Measurements from ENCODE around the gene KCNN1. TPM values are rescaled to one million over a fixed set of nuclear protein-coding genes. Genes with fewer than 3 reads are reported as not detected.

Gene KCNN1
- total and polyA plus RNA-seq, 9 of the 15 experiments (the other 6 are each of a cell fraction or from before 2014, with no cell fraction given) = 0.01 to 6.2 (median 0.72) TPM

DNA sequence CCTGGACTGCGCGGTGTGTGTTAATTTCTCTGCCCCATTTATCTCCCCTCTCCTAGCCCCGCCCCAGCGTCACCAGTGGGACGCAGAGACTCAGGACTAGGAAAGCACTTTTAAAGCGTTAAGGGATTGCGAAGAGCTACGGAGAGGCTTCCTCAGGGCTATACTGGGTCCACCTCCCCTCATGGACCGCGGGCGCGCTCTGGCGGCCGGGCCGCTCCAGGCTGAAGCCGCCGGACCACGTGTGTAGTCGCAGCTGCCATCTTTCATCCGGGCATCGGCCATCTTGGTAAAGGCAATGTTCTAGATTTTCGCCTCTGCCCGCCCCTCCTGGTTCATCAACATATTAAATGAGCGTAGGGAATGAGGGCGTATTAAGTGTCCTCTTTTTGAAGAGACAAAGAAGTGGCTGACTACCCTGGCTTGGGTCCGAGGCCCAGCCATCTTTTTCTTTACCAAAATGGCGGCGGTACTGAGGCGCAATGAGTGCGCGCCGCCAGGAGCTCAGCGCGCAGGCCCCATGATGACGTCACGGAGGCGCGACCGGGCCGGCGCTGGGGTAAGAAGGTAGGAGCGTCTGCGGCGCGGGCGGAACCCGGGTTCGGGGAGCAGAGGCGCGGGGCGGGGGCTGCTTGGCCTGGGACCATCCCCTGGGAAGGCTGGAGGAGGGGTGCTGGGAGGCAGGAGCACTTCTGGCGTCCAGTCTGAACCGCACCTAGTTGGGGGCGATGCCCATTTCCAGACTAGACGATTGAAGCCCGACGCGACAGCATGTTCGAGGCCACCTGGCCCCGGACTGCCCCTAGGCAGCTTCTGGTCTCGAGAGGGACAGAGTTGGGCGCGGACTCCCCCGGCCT is 34.2 kb upstream of the KCNN1 start, which contains the start of gene CCDC124 (continued):
- TF ChIP-seq ZMIZ1 (IDR thresholded peaks at IDR 0.05; ENCODE audit: low read depth in 2 of 2, low read length in 2 of 2) = no peak
- TF ChIP-seq, protein P1, sequence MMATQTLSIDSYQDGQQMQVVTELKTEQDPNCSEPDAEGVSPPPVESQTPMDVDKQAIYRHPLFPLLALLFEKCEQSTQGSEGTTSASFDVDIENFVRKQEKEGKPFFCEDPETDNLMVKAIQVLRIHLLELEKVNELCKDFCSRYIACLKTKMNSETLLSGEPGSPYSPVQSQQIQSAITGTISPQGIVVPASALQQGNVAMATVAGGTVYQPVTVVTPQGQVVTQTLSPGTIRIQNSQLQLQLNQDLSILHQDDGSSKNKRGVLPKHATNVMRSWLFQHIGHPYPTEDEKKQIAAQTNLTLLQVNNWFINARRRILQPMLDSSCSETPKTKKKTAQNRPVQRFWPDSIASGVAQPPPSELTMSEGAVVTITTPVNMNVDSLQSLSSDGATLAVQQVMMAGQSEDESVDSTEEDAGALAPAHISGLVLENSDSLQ (IDR thresholded peaks at IDR 0.05) = no peak
- TF ChIP-seq, protein P2, sequence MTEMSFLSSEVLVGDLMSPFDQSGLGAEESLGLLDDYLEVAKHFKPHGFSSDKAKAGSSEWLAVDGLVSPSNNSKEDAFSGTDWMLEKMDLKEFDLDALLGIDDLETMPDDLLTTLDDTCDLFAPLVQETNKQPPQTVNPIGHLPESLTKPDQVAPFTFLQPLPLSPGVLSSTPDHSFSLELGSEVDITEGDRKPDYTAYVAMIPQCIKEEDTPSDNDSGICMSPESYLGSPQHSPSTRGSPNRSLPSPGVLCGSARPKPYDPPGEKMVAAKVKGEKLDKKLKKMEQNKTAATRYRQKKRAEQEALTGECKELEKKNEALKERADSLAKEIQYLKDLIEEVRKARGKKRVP (CRISPR knock-in tag; IDR thresholded peaks at IDR 0.05) = peak; percentile 60; the same call in 1 of the 2 replicates
- TF ChIP-seq PREB (CRISPR knock-in tag; IDR thresholded peaks at IDR 0.05) = peak; percentile 94
- TF ChIP-seq KDM2B (CRISPR knock-in tag; IDR thresholded peaks at IDR 0.05) = peak; percentile 90
- no peak for TF ChIP-seq NCOA1 (IDR thresholded peaks at IDR 0.05; ENCODE audit: low read depth)
- TF ChIP-seq POLR2AphosphoS5 (IDR thresholded peaks at IDR 0.05; ENCODE audit: control insufficient read depth, insufficient read depth, low read depth, low read length) = peak; percentile 77
- TF ChIP-seq ZNF324 (CRISPR knock-in tag; IDR thresholded peaks at IDR 0.05) = peak; percentile 62; the same call in 1 of the 2 replicates
- TF ChIP-seq POLR2H (tag; IDR thresholded peaks at IDR 0.05; ENCODE audit: low read depth) = no peak
- TF ChIP-seq, protein P3, sequence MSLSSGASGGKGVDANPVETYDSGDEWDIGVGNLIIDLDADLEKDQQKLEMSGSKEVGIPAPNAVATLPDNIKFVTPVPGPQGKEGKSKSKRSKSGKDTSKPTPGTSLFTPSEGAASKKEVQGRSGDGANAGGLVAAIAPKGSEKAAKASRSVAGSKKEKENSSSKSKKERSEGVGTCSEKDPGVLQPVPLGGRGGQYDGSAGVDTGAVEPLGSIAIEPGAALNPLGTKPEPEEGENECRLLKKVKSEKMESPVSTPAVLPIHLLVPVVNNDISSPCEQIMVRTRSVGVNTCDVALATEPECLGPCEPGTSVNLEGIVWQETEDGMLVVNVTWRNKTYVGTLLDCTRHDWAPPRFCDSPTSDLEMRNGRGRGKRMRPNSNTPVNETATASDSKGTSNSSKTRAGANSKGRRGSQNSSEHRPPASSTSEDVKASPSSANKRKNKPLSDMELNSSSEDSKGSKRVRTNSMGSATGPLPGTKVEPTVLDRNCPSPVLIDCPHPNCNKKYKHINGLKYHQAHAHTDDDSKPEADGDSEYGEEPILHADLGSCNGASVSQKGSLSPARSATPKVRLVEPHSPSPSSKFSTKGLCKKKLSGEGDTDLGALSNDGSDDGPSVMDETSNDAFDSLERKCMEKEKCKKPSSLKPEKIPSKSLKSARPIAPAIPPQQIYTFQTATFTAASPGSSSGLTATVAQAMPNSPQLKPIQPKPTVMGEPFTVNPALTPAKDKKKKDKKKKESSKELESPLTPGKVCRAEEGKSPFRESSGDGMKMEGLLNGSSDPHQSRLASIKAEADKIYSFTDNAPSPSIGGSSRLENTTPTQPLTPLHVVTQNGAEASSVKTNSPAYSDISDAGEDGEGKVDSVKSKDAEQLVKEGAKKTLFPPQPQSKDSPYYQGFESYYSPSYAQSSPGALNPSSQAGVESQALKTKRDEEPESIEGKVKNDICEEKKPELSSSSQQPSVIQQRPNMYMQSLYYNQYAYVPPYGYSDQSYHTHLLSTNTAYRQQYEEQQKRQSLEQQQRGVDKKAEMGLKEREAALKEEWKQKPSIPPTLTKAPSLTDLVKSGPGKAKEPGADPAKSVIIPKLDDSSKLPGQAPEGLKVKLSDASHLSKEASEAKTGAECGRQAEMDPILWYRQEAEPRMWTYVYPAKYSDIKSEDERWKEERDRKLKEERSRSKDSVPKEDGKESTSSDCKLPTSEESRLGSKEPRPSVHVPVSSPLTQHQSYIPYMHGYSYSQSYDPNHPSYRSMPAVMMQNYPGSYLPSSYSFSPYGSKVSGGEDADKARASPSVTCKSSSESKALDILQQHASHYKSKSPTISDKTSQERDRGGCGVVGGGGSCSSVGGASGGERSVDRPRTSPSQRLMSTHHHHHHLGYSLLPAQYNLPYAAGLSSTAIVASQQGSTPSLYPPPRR (CRISPR knock-in tag; IDR thresholded peaks at IDR 0.05; ENCODE audit: borderline replicate concordance) = no peak

Data from K562 (cell line).